AG04450 (cell line): ENCODE measurements around the gene ADSL. TPM values are rescaled to one million over a fixed set of nuclear protein-coding genes. Genes with fewer than 3 reads are reported as not detected.

Experiments
- CTCF ChIA-PET: fragments of 300-600, 350-600 bp; formaldehyde crosslinking; extraction: SDS; loops from one replicate; lab custom pipeline; 2022; ENCODE audit warnings: antibody characterized with exemption, inconsistent platforms; lab: Charles Lee
- POLR2A ChIA-PET: fragments of 350-600 bp; formaldehyde crosslinking; extraction: SDS; loops from one replicate; lab custom pipeline; 2021; ENCODE audit warnings: antibody characterized with exemption, inconsistent platforms; lab: Yijun Ruan, JAX
- DNase-seq: peaks from one replicate; pipeline ENCODE4 v3.0.0-alpha.2; 2011; ENCODE audit warnings: low read depth, low spot score
- H3K27ac ChIP-seq: one replicate; pipeline ENCODE4 v1.5.1; 2012; ENCODE audit warnings: low read depth, low read length, control low read depth
- H3K27me3 ChIP-seq: one replicate; pipeline ENCODE4 v1.6.0; 2012; ENCODE audit warnings: low read length; ENCODE audit not compliant: control insufficient read depth, insufficient read depth
- H3K4me3 ChIP-seq: 2 replicates; pipeline ENCODE4 v1.5.1; 2011; ENCODE audit warnings: mild to moderate bottlenecking, low read depth, low read length, control low read depth
- H3K9me3 ChIP-seq: 2 replicates; pipeline ENCODE4 v1.5.1; 2012; ENCODE audit warnings: low read length; ENCODE audit not compliant: control insufficient read depth, insufficient read depth
- polyA plus RNA-seq: library from polyadenylated mRNA; depleted of rRNA; stranded (reverse); fragments of >200 nt; gene quantifications from 2 replicates; pipeline ENCODE4 v1.2.3, GENCODE V29; 2011
- TF ChIP-seq, protein P1 (sequence below): IDR thresholded peaks from 2 replicates; pipeline ENCODE4 v1.5.1; 2011; ENCODE audit warnings: low read depth, low read length, control low read depth, inconsistent platforms

The ADSL gene
- polyA plus RNA-seq, 1 experiment, result 116 TPM

GRCh38 chr22:40420341-40421081, 74.2 kb downstream of the ADSL start:
- ChIA-PET CTCF (interaction anchor here (1.6 kb wide), 1 partner anchor 225 kb away, joined by 4 read pairs; no protein-coding TSS in a partner anchor), POLR2A (no interaction called here)
- DNase-seq, result no peak

GRCh38 chr22:40421082-40421350, 74.7 kb downstream of the ADSL start:
- H3K27me3 ChIP-seq, result no peaks in the 10 kb centered on the region
- no peak for DNase-seq
- POLR2A ChIA-PET, result no interaction called here
- H3K9me3 ChIP-seq, result peaks cover 6% of the 10 kb centered on the region
- H3K4me3 ChIP-seq, result no peak overlapping the region
- CTCF ChIA-PET, result no interaction called here
- TF ChIP-seq, protein P1, sequence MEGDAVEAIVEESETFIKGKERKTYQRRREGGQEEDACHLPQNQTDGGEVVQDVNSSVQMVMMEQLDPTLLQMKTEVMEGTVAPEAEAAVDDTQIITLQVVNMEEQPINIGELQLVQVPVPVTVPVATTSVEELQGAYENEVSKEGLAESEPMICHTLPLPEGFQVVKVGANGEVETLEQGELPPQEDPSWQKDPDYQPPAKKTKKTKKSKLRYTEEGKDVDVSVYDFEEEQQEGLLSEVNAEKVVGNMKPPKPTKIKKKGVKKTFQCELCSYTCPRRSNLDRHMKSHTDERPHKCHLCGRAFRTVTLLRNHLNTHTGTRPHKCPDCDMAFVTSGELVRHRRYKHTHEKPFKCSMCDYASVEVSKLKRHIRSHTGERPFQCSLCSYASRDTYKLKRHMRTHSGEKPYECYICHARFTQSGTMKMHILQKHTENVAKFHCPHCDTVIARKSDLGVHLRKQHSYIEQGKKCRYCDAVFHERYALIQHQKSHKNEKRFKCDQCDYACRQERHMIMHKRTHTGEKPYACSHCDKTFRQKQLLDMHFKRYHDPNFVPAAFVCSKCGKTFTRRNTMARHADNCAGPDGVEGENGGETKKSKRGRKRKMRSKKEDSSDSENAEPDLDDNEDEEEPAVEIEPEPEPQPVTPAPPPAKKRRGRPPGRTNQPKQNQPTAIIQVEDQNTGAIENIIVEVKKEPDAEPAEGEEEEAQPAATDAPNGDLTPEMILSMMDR, result no peak
- H3K27ac ChIP-seq, result no peak overlapping the region

More at GRCh38 chr22:40420341-40421081, 74.2 kb downstream of the ADSL start:
- TF ChIP-seq, protein P1, result no peak
- H3K27me3 ChIP-seq, result no peaks in the 10 kb centered on the region
- no peak overlapping the region for H3K4me3 ChIP-seq
- peaks cover 6% of the 10 kb centered on the region for H3K9me3 ChIP-seq
- no peak overlapping the region for H3K27ac ChIP-seq

DNA sequence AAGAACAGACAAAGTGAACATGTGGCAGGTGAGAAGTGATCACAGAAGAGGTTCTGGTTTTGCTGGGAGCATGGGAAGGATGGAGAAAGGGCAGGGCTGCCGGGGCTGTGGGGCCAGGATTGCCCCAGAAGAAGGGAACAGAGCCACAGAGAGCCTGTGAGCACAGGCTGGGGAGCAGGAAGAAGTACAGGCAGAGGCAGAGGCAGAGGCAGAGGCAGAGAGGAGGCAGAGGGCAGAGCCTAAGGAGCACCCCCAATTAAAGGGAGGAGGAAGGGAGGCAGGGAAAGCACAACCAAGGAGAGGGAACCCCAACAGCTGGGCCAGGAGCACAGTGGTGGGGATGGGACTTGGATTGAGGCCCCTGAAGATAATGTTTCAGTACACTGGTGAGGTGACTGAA, 75.6 kb downstream of the ADSL start:
- Histone ChIP-seq H3K4me3 (no peak overlapping the region), H3K27ac (no peak overlapping the region), H3K27me3 (no peaks in the 10 kb centered on the region), H3K9me3 (peaks cover 6% of the 10 kb centered on the region)
- ChIA-PET POLR2A (no interaction called here), CTCF (no interaction called here)
- TF ChIP-seq, protein P1, result no peak
- no peak for DNase-seq

DNA sequence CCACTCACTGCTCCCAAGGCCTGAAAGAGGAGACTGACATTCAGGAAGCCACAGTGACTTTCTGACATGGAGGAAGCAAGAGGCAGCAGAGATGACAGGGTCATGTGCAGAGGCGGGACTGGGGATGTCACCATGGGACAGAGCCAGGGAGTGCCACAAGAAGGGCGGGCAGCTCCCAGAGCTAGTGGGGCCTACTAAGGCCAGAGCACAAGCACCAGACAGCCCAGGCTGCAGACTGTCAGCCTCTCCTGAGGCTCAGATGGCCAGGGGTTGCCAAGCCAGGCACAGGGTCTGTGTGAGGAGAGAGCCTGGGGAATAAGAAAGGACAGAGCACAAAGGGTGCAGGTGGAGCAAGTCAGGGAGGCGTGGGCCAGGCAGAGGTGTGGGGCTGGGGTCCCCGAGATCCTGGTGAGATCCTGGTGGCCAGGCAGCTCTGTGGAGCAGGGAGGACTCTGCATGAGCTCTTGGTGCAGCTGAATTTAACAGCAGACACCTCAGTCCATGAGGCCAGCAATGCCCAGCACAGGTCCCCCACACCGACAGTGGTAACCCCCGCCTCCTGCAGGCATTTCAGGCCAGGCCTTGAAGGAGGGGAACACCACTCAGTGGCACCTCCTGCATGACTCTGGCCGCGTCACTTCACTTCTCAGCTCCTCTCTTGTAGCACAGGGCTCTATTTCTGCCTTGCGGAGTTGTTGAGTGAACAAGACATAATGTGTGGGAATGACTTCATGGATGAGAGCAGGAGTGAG, 76.4 kb downstream of the ADSL start:
- TF ChIP-seq, protein P1, result no peak
- DNase-seq, result no peak

DNA sequence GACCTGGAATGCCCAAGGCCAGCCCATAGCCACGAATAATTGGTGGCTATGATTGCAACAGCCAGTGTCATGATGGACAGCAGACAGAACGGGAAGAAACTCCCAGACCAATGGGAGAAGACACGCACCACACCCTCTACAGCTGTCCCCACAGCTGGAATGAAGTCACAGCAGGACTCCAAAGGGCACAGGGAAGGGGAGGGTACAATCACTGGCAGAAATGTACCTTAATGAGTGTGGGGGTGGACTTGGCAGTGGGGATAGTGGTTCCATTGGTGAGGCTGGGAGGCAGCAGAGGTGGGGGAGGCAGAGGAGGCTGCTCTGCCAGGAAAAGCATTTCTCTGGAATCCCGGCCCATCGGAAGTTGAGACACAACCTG, 77.0 kb downstream of the ADSL start:
- H3K27me3 ChIP-seq, result no peaks in the 10 kb centered on the region
- POLR2A ChIA-PET, result interaction anchor here (0.5 kb wide), 1 partner anchor 234 kb away, joined by 4 read pairs; no protein-coding TSS in a partner anchor
- peaks cover 2% of the 10 kb centered on the region for H3K9me3 ChIP-seq
- no peak overlapping the region for H3K4me3 ChIP-seq
- no peak for DNase-seq
- CTCF ChIA-PET, result interaction anchor here (1.4 kb wide), 1 partner anchor 13 kb away, joined by 6 read pairs; no protein-coding TSS in a partner anchor
- peak overlapping the region; percentile 21 for H3K27ac ChIP-seq
- TF ChIP-seq, protein P1, result no peak

More for the DNA sequence above, 76.4 kb downstream of the ADSL start:
- ChIA-PET POLR2A (interaction anchor here (0.5 kb wide), 1 partner anchor 235 kb away, joined by 4 read pairs; no protein-coding TSS in a partner anchor), CTCF (no interaction called here)
- H3K4me3 ChIP-seq, result no peak overlapping the region
- no peaks in the 10 kb centered on the region for H3K27me3 ChIP-seq
- peaks cover 6% of the 10 kb centered on the region for H3K9me3 ChIP-seq
- no peak overlapping the region for H3K27ac ChIP-seq
